SKM-1 (cell line): Measurements from ENCODE around the gene NAV2.

Experiments used
- DNase-seq: peaks from one replicate; lab custom pipeline; 2025; ENCODE audit not compliant: unreplicated experiment; lab: John Stamatoyannopoulos, UW

The NAV2 gene

DNA sequence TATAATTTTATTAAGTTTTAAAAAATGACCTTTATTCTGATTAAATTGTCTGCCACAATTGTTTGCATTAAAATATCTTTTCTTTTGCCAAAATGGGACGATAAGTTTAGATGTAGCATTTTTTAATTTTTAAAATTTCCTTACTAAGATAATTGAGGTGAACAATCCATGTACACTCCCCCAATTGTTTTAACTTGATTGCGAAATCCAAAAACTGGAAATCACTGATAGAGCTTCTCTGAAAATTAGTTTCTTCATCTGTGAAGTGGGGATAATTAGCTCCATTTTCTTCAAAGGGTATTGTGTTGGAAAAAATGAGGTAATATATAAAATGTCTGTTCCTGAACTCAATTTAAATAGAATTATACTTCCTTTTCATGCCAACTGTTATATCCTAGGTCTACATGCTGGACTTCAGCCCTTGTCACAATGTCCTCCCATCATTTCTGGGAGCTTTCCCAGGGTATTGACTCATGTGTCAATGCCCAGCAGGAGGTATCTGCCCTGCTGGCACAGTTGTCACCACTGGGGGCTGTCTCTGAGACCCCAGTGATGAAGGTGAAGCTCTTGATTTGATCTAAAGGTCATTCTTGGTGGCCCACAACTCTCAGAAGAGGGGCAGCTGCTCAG, 28.7 kb upstream of the NAV2 start:
- no peak for DNase-seq

DNA sequence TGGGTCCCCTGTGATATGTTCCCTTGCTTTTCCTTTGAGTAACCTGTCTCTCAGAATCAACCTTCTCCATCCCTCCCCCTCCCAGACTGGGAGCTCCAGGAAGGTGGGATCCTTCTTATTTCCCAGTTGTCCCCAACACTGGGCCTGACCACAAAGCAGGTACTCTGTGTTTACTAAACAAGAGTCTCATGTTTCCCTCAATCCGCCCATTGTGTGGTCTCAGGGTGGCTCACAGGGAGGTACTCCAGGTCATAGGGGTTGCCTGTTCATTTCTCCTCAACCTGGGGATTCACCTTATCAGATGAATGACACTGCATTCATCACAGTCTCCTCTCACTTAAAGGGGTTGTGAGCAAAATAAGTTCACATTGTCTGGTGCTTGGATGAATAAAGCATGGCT, 26.4 kb upstream of the NAV2 start:
- DNase-seq = no peak

DNA sequence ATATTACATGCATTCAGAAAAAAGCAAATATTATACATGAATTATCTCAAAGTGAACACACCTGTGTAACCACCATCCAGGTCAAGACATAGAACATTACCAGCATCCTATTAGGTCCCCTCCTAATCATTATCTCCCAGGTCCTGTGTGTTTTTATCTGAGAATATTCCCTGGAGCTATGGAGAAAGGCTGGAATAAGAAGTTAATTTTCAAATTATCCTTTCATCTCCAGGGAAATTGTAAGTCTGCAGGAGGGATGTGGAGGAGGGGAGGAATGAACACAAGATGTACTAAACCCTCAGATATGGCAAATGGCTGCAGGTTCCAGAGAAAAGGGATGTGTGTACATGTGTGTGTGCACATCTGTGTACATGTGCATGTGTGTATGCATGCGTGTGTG, 25.2 kb upstream of the NAV2 start:
- no peak for DNase-seq

DNA sequence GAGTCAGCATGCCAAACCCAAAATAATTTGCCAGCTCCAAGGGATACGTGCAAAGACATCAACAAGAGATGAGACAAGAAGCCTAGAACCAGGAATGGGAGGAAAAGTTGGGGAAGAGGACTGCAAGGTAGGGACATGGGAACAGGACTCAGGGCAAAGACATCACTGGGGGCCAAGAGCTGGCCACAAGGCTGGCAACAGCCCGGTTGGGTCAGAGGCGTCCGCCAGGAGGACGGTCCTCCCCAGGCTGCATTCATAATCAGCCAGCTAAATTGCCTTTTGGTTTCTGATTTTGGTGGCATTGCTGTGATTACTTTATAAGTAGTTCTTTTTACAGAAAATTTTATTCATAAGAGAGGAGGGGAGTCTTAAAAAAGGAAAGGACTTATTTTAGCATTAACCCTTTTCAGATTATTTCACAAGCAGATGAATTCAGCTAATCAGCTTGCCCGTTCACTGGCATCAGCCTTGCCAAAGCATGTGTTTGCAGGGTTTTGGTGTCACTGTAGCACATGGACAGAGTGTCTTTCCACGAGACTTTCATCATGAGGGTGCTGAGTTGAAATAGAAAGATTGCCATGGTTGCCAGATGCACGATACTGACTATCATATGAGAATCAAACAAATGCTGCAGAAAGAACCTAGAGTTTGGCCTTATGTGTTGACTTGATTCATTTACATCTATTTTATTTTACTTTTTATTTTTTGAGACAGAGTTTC, 23.2 kb upstream of the NAV2 start:
- DNase-seq = no peak

DNA sequence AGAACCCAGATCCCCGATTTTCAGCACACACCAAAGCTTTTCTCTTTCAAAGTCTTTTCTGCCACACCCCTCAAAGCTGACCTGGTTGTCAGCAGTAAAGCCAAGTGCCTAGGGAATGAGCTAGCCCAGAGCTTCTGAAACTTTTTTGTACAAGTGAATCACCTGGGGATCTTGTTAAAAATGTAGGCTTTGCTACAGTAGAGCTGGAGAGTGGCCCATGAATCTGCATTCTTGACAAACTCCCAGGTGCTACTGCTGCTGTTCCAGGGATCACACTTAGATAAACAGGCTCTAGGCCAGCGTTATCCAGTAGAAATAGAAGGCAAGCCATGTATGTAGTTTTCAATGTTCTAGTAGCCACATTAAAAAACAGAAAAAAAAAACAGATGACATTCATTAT, 21.8 kb upstream of the NAV2 start:
- no peak for DNase-seq

DNA sequence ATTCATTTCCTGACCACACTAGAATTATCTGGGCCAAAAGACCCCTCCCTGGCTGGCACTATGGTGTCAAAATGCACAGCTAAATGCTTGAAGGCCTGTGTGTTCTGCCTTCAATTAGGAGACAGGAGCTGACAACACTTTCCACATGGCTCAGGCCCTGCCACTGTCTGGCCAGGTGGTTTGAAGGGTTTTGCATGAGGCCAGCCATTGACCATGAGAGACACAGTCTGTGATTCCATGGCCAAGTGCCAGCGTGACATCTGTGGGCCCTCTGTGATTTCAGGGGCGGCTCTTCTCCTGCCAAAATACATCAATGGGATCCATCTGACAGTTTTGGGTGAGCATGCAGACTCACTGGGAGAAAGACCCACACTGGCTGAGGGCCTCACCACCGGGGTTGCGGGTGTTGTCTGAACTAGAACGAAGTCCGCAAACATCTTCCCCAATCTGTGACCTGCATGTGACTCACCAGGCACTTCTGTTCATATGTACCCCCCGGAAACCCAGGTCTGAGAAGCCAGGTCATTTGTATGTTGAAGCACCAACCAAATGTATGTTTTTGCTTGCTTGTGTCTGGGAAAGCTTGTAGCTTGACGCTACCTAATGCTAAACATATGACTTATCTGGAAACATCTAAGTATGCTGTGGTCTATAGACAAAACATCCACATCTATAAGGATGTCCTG, 20.7 kb upstream of the NAV2 start:
- no peak for DNase-seq

DNA sequence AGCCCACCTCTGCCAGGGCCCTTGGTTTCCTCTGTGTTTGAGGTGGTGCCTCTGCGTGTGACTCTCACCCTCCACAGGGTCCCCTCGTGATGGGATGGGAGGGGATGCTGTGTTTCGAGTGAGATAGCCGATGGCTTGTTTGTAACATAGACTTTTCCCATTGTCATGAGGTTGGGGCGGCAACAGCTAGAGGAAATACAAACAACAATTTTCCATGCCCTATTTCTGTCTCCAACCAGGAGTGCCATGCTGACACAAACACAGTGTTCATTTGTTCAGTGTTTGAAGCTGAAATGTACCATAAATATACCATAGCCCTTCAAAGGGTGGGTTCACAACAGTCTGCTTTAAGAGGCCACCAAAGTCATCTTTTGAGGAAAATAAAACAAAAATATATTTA, 19.5 kb upstream of the NAV2 start:
- DNase-seq = no peak

DNA sequence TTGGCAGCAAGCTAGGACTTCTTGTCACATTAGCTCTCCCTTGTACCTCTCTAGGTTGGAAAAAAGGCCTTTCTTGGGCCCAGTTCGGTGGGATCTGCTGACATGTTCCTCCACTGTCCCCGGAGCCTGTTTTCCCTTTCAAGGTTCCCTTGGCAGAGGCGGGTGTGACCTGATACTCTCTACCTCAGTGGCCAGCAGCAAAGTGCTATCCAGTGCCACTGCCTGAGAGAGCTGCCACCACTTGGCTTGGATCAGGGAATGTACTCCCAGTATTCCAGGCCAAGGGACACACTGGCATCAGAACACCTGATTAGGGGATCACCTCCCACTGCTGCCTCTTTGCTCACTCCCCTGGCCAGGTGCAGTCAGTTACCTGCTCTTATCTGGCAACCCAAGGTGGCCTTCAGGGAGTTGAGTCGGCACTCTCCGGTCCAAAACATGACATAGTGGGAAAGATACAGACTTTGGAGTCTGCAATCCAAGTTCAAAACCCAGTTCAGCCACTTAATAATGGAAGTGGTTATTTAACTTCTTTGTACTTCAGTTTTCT, 17.8 kb upstream of the NAV2 start:
- no peak for DNase-seq

DNA sequence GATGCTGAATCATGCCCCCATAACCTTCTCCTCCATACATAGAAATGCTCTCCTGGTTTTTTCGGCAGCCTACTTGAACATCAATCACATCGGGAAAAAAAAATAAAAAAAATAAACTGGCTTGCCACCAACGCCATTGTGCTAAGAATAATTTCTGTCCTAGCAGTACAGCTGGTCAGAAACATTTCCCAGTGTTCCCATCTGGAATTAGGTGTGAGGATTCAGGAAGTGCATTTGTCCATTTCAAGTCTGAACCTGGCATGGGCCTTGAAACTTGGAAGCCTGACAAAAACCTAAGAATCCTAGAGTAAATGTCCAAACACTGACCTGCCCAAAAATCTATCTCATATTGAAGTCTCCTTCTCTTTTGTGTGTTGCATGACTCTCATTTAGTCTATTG, 16.6 kb upstream of the NAV2 start:
- DNase-seq = no peak

DNA sequence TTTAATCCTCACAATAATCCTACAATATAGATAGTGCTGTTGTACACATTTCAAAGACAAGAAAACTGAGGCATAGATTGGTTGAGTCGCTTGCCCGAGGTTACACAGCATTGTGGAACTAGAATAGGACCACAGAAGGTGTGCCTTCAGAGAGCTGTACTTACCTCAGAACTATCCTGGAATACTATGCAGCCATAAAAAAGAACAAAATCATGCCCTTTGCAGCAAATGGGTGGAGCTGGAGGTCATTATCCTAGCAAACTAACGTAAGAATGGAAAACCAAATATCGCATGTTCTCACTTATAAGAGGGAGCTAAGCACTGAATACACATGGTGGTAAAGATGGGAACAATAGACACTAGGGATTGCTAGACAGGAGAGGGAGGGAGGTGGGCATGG, 15.7 kb upstream of the NAV2 start:
- no peak for DNase-seq

DNA sequence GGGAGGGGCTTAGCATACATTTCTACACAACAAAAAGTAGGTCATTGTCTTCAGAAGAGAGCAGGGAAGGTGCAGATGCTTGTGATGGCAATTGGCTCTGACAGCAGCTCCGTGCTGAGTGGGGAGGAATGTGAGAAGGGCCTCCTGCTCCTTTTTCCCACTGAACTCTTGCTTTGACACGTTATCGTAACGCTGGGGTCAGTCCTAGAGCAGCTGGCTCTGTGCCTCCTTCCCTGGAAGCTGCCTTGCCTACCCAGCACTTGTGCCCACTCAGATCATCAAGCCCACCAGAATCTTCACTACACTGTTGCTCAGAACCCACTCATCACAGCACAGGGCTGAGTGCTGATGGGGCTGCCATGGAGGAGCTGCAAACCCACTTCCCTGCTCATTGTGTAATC, 14.9 kb upstream of the NAV2 start:
- no peak for DNase-seq

DNA sequence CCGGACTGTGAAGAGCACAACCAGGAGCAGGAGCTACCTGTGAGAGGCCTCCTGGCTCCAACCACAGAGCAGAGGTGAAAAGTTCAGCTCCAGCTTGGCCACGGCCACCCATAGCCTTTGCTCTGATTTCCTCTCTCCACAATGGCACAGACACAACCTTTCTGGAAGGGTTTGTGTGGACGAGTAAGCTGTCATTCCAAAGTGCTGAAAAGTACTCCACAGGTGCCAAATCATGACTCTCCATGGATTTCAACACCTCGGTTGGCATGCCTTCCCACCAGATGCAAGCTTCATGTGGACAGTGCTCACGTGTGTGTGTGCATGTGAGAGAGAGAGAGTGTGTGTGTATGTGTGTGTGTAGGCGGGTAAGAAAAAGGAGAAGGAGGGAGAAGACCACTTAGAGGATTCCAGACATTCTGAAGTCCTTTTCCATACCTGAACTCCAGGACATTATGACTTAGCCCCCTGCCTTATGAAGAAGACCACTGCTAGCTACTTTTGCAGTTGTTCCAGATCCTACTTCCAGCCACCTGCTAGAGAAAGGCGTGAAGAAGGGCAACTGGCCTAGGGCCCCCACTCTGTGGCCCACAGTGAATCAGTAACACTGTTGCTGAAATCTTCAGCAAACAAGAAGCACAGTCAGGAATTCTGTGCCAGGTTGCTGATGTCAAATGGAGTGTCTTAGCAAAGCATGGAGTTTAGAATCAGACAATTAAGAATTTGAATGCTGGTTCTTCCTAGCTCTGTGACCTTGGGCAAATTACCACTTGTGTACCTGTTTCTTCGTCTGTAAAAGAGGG, 13.9 kb upstream of the NAV2 start:
- no peak for DNase-seq

DNA sequence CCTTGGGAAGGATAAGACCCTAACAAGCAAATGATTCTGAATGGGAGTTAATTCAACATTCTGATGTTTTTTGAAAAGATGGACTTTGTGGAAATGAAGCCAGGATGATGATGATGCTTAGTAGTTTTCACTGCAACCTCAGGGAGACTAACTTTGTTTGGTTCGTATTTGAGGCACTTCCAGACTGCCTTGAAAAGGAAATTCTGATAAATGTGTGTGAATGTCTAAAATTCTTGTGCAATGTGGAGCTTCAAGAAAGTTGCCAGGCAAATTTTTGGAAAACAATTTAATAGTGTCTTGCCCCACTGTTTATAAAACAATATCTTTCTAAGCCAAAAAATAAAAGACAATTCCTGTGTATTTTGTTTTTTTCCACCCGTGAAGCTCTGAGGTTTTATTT, 11.2 kb upstream of the NAV2 start:
- no peak for DNase-seq

DNA sequence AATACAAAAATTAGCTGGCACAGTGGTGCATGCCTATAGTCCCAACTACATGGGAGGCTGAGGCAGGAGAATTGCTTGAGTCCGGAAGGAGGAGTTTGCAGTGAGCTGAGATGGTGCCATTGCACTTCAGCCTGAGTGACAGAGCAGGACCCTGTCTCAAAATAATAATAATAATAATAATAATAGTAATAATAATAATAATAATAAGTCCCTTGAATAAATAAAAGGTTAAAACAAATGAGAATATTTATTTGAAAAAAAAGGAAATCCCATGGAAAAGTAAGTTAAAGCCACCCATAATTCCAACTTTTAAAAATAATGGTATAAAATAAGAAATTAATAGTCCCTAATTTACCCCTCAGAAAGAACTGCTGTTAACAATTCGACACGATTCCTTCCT, 10.0 kb upstream of the NAV2 start:
- DNase-seq = no peak

DNA sequence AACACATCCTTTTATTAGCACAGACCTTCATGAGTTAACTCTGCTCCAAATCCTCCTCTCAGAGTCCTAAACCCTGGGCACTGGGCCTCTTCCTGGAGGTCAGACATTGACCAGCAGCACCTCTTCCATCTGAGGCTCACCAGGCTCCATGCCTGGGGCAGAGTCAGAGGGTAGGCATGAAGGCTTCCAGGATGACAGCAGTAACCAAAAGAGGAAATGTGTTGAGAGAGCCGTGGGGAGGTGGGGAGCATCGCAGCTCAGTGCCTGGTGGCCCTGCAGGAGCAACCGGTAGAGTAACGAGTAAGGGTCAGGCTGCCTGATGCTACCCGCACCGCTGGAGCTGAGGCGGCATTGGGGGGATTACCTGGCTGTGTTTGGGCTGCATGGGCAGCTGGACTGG, 9.4 kb upstream of the NAV2 start:
- DNase-seq = no peak

DNA sequence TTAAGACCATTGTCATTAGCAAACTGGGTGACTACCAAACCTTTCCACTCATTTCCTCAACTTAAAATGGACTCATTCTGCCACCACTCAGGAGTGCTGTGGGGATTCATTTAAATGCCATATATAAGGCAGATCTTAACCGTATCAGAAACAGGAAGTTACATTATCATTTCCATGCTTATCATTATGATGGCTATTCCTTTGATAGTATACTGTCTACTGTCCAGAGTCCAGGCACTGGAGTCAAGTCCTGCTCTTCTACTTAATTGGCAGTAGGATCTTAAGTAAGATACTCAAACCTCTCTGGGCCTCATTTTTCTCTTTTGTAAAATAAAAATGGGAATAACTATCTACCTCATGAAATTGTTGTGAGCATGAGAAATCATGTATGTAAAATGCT, 8.4 kb upstream of the NAV2 start:
- DNase-seq = no peak

DNA sequence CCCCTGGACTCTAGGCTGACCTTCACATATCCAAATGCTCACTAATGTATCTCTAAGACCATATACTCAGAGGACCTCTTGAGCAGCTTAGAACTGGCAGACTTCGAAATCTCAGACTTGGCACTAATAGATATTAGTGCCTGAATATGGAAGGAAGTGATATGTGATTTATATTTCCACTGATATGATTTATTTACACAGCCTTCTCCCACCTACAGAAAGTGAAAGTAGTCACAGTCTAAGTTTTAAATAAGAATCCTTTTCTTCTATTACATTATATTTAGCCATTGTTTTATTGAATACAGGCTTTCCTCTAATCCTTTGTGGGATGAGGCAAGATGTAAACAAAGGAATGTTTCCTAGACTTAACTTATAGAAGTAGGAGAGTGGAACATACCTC, 6.7 kb upstream of the NAV2 start:
- DNase-seq = no peak

DNA sequence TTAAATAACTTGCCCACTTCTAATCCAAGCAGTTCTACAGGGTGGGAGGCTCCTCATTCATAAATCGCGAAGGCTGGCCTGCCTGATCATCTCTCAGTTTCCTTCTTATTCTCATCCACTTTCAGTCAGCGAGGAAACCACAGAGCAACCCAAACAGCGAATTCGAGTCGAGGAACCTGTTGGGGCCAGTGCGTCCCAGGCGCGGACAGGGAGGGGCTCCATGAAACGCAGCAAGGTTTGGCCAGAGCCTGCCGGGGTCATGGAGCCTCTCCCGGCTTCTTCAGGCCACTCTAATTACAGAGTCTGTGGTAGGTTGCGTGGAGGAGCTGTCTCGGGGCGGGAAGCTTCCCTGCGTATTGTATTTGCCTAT, 741 bp upstream of the NAV2 start:
- DNase-seq = no peak

DNA sequence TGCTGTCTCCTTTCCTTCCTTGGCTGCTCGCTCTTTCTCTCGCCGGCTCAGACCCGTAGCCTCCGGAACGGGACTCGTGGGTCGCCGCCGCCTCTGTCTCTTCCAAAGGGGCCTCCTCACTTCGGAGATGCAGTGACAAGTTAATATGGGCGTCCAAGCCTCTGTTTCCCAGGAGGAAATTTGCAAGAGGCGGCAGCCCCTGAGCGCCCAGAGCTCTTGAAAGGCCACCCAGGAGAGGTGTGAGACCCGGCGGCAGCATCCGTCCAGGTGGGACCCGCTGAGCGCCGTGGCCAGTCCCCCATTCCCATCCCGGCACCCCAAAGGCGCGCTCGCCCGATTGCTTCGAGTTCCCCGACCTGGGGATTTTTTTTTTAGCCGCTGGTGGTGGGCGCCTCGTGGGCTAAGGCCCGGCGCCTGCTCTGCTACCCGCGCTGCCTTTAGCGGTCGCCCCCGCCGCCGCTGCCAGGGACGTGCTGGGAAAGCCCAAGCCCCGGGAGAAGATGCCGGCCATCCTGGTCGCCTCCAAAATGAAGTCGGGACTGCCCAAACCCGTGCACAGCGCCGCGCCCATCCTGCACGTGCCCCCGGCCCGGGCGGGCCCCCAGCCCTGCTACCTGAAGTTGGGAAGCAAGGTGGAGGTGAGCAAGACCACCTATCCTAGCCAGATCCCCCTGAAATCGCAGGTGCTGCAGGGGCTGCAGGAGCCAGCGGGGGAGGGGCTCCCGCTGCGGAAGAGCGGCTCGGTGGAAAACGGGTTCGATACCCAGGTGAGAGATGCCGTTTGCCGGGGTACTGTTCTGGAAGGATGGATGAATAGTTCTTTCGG, 772 bp downstream of the NAV2 start:
- no peak for DNase-seq

DNA sequence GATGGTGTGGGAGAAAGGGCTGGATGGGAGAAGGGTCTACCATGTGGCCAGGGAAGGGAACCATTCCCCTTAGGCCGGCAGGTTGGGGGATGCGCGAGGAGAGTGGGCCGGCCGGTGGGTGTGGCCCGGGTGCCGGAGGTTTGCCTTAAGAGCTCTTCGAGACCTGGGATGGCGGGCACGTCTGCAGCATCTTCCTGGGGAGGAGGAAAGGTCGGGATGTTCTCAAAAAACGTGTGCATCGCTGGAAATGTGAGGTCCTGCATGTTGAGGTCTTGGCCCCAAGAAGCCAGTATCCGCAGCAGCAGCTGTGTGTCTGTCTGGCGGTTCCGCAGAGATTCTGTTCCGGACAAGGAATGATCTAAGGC, 1.4 kb downstream of the NAV2 start:
- no peak for DNase-seq
